Measurements from ENCODE around the gene SEMA5A. TPM values are rescaled to one million over a fixed set of nuclear protein-coding genes. Genes with fewer than 3 reads are reported as not detected.

SEMA5A gene
- total RNA-seq, 1 donor from 2014 or later, result 28.6 TPM

- DNase-seq (ENCODE audit: missing footprints), result no peak
- no peak for ATAC-seq
- intact Hi-C loops (cut with DNase I), result loop anchor here (5.0 kb wide), 1 partner anchor 133 kb away; no protein-coding TSS in a partner anchor
Measured at GRCh38 chr5:9495121-9495520, 50.8 kb downstream of the SEMA5A start.

GRCh38 chr5:9494301-9494700 lies 51.6 kb downstream of the SEMA5A start:
- intact Hi-C loops (cut with DNase I), result no loop called here
- ATAC-seq (no peak), DNase-seq (ENCODE audit: missing footprints) (no peak)

GRCh38 chr5:9490494-9491097 lies 55.3 kb downstream of the SEMA5A start:
- peak; percentile 54 for ATAC-seq
- no peak for DNase-seq (ENCODE audit: missing footprints)
- intact Hi-C loops (cut with DNase I), result no loop called here

- DNase-seq (ENCODE audit: missing footprints) (no peak), ATAC-seq (no peak)
- intact Hi-C loops (cut with DNase I), result no loop called here
Measured at GRCh38 chr5:9483779-9484178, 62.1 kb downstream of the SEMA5A start.

GRCh38 chr5:9483243-9483642 lies 62.6 kb downstream of the SEMA5A start:
- ATAC-seq (no peak), DNase-seq (ENCODE audit: missing footprints) (no peak)
- intact Hi-C loops (cut with DNase I), result no loop called here

GRCh38 chr5:9482381-9482780 lies 63.5 kb downstream of the SEMA5A start:
- DNase-seq (ENCODE audit: missing footprints) (no peak), ATAC-seq (no peak)
- intact Hi-C loops (cut with DNase I), result no loop called here

- intact Hi-C loops (cut with DNase I), result no loop called here
- ATAC-seq, result no peak
- no peak for DNase-seq (ENCODE audit: missing footprints)
Measured at GRCh38 chr5:9480499-9480898, 65.4 kb downstream of the SEMA5A start.

- DNase-seq (ENCODE audit: missing footprints), result no peak
- no peak for ATAC-seq
- intact Hi-C loops (cut with DNase I), result no loop called here
Measured at GRCh38 chr5:9479990-9480389, 65.9 kb downstream of the SEMA5A start.

- no peak for DNase-seq (ENCODE audit: missing footprints)
- intact Hi-C loops (cut with DNase I), result no loop called here
- ATAC-seq, result no peak
Measured at GRCh38 chr5:9479361-9479760, 66.5 kb downstream of the SEMA5A start.

- ATAC-seq (no peak), DNase-seq (ENCODE audit: missing footprints) (no peak)
- intact Hi-C loops (cut with DNase I), result no loop called here
Measured at GRCh38 chr5:9477537-9477936, 68.3 kb downstream of the SEMA5A start.

GRCh38 chr5:9474219-9475002 lies 71.5 kb downstream of the SEMA5A start:
- intact Hi-C loops (cut with DNase I), result no loop called here
- DNase-seq (ENCODE audit: missing footprints), result no peak
- ATAC-seq, result no peak

- DNase-seq (ENCODE audit: missing footprints), result no peak
- ATAC-seq, result no peak
Measured at GRCh38 chr5:9473624-9474023, 72.3 kb downstream of the SEMA5A start.

GRCh38 chr5:9470410-9470809 lies 75.5 kb downstream of the SEMA5A start:
- intact Hi-C loops (cut with DNase I), result no loop called here
- DNase-seq (ENCODE audit: missing footprints) (no peak), ATAC-seq (no peak)

More at GRCh38 chr5:9473624-9474023, 72.3 kb downstream of the SEMA5A start:
- intact Hi-C loops (cut with DNase I), result no loop called here

GRCh38 chr5:9468060-9468388 lies 77.9 kb downstream of the SEMA5A start:
- no peak for ATAC-seq
- intact Hi-C loops (cut with DNase I), result no loop called here
- DNase-seq (ENCODE audit: missing footprints), result no peak

GRCh38 chr5:9467199-9468059 lies 78.4 kb downstream of the SEMA5A start:
- DNase-seq (ENCODE audit: missing footprints), result no peak
- intact Hi-C loops (cut with DNase I), result no loop called here
- ATAC-seq, result no peak

GRCh38 chr5:9466697-9467096 lies 79.2 kb downstream of the SEMA5A start:
- intact Hi-C loops (cut with DNase I), result no loop called here
- no peak for DNase-seq (ENCODE audit: missing footprints)
- no peak for ATAC-seq

- ATAC-seq (no peak), DNase-seq (ENCODE audit: missing footprints) (no peak)
- intact Hi-C loops (cut with DNase I), result no loop called here
Measured at GRCh38 chr5:9464478-9464877, 81.4 kb downstream of the SEMA5A start.

GRCh38 chr5:9462109-9462508 lies 83.8 kb downstream of the SEMA5A start:
- DNase-seq (ENCODE audit: missing footprints), result no peak
- ATAC-seq, result no peak
- intact Hi-C loops (cut with DNase I), result no loop called here

GRCh38 chr5:9460885-9461645 lies 84.8 kb downstream of the SEMA5A start:
- DNase-seq (ENCODE audit: missing footprints) (no peak), ATAC-seq (no peak)
- intact Hi-C loops (cut with DNase I), result no loop called here

Measured in Right ventricle myocardium inferior (tissue), 1 donor.